Activated effector memory CD4-positive, alpha-beta T cell treated with Interleukin-2 at 50 U/mL for 16 hours (primary cell): ENCODE results near the gene STPG1.

Experiments
- DNase-seq: peaks from one replicate; pipeline ENCODE4 v3.0.0-alpha.2; 2020

Gene STPG1

GRCh38 chr1:24425922-24426321 lies 12.3 kb upstream of the STPG1 start:
- DNase-seq = no peak

GRCh38 chr1:24425441-24425840 lies 11.9 kb upstream of the STPG1 start:
- no peak for DNase-seq

GRCh38 chr1:24424990-24425389 lies 11.4 kb upstream of the STPG1 start:
- no peak for DNase-seq

GRCh38 chr1:24424207-24424606 lies 10.6 kb upstream of the STPG1 start:
- DNase-seq = no peak

GRCh38 chr1:24421502-24421901 lies 7.9 kb upstream of the STPG1 start:
- DNase-seq = no peak

- no peak for DNase-seq
Observed at GRCh38 chr1:24420547-24420946, 7.0 kb upstream of the STPG1 start.

GRCh38 chr1:24418898-24419628 lies 5.5 kb upstream of the STPG1 start:
- DNase-seq = no peak

GRCh38 chr1:24417681-24418080 lies 4.1 kb upstream of the STPG1 start:
- no peak for DNase-seq

- peak; percentile 34 for DNase-seq
Observed at GRCh38 chr1:24416666-24417391, 3.2 kb upstream of the STPG1 start.

- DNase-seq = no peak
Observed at GRCh38 chr1:24415910-24416665, 2.5 kb upstream of the STPG1 start.

- DNase-seq = peak; percentile 95
Observed at GRCh38 chr1:24415334-24415909, 1.8 kb upstream of the STPG1 start, which contains the start of gene NIPAL3. NIPAL3 (plus strand) TSS chr1:24415802; CDS start chr1:24419548, 3,746 bp downstream.

GRCh38 chr1:24414775-24415333 lies 1.3 kb upstream of the STPG1 start:
- DNase-seq = no peak

- no peak for DNase-seq
Observed at GRCh38 chr1:24412408-24412807, 1.2 kb downstream of the STPG1 start.

- no peak for DNase-seq
Observed at GRCh38 chr1:24411963-24412362, 1.6 kb downstream of the STPG1 start.

GRCh38 chr1:24410750-24411149 lies 2.8 kb downstream of the STPG1 start:
- no peak for DNase-seq

- no peak for DNase-seq
Observed at GRCh38 chr1:24409535-24409934, 4.0 kb downstream of the STPG1 start.

- no peak for DNase-seq
Observed at GRCh38 chr1:24406788-24407187, 6.8 kb downstream of the STPG1 start.

- no peak for DNase-seq
Observed at GRCh38 chr1:24403806-24404205, 9.8 kb downstream of the STPG1 start.

- DNase-seq = no peak
Observed at GRCh38 chr1:24400065-24400464, 13.5 kb downstream of the STPG1 start.

GRCh38 chr1:24393892-24394291 lies 19.7 kb downstream of the STPG1 start:
- no peak for DNase-seq

GRCh38 chr1:24392982-24393650 lies 20.5 kb downstream of the STPG1 start:
- DNase-seq = no peak

- no peak for DNase-seq
Observed at GRCh38 chr1:24392604-24392946, 21.0 kb downstream of the STPG1 start.
